Activated CD8-positive, alpha-beta memory T cell treated with anti-CD3 and anti-CD28 coated beads for 36 hours (primary cell): ENCODE results near the gene C11orf98. TPM values are rescaled to one million over a fixed set of nuclear protein-coding genes. Genes with fewer than 3 reads are reported as not detected.
"Not testable (repeated sequence)": the region's sequence is repeated elsewhere in the genome, so short reads cannot be mapped to it uniquely, and the experiment has no call there.

Source experiments
- CTCF ChIA-PET: fragments of 350-600 bp; sonication (Branson Sonifier 250); formaldehyde crosslinking; loops from one replicate; lab custom pipeline; 2021; ENCODE audit warnings: antibody characterized with exemption; lab: Charles Lee
- POLR2A ChIA-PET: fragments of 350-600 bp; sonication (Branson Sonifier 250); formaldehyde crosslinking; loops from one replicate; lab custom pipeline; 2021; ENCODE audit warnings: antibody characterized with exemption; lab: Charles Lee
- total RNA-seq, 2 experiments: library from RNA; stranded (reverse); gene quantifications; one replicate each; pipeline ENCODE4 v1.2.3, GENCODE V29; 2021

C11orf98 gene
- total RNA-seq, 2 experiments from 2014 or later = 160 to 172 TPM

DNA sequence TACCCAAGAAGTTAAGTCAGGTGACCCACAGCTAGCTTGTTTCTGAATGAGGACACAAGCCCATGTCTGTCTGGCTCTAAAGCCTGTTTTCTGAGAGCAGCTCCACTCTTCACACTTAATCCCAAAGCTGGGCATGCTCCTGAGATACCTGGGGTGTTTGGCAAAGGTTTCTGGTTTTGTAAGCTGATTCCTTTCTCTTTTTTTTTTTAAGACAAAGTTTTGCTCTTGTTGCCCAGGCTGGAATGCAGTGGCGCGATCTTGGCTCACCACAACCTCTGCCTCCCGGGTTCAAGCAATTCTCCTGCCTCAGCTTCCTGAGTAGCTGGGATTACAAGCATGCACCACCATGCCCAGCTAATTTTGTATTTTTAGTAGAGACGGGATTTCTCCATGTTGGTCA, 28.6 kb upstream of the C11orf98 start:
- CTCF ChIA-PET = interaction anchor here (0.6 to 2.6 kb wide), 8 partner anchors 8 to 133 kb away, joined by 3 to 20 read pairs (median 4); partner anchors contain the start of genes B3GAT3, BSCL2, GNG3 and UQCC3
- POLR2A ChIA-PET = not testable (repeated sequence)

DNA sequence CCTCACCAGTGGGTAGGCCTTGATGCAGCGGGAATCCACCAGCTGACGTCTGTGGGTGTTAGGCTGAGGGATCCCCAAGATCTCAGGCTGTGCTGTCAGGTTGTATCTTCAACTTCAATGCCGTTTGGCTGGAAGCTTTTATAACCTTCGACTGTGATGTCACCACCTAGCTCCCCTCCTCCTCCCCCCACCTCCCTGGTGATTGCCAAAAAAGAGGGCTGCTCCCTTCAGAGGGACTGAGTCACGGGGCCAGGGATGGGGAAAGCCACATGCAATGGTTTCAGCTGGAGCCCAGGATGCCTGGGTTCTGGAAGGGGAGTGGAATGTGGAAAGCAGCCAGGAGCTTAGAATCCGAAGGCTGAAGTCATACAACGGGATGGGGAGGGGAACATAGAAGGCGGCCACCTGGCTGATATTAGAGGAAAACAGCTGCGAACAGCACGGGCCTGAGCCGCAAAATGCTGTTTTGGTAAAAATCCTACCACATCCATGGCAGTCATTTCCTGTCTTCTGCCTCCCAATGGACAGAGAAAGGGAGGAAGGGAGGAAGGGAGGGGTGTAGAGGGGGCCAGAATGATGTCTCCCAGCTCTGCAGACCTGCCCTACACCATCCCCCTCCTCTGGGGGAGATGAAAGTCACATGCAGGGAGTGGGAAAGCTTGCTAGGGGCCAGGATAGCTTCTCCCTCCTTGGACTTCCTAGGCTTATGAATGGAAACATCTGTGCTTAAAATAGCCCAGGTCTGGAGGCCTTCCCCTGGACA, 24.6 kb upstream of the C11orf98 start, which contains the start of gene LRRN4CL:
TSS of gene LRRN4CL (minus strand) at position 110 of the 763 bp plus-strand sequence. CDS start 1,022 bp downstream, outside the sequence.
- POLR2A ChIA-PET = interaction anchor here (1.2 kb wide), 1 partner anchor 25 kb away, joined by 4 read pairs; the partner anchor contains the start of genes C11orf98 and CSKMT
- CTCF ChIA-PET = interaction anchor here (1.5 kb wide), 1 partner anchor 265 kb away, joined by 4 read pairs; no protein-coding TSS in a partner anchor

DNA sequence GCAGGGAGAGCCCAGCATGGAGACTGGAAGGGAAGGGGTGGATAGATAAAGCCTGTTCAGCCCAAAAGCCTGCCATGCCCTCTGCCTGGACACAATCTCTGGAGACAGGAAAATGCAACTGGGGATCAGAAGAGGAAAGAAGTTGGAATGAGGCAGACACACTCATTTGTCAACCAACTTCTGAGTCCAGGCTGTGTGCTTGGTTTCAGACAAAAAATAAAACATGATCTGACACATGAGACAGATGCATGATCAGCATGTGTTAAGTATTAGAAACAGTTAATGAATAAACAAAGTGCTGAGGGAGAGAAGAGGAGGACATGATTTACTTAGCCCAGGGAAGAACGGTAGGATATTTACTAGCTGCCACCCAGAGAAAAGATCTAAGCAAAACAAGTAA, 23.5 kb upstream of the C11orf98 start:
- ChIA-PET CTCF (no interaction called here), POLR2A (no interaction called here)

- CTCF ChIA-PET = no interaction called here
- POLR2A ChIA-PET = interaction anchor here (0.6 kb wide), 2 partner anchors 81 to 96 kb away, joined by 3 read pairs; no protein-coding TSS in a partner anchor
Measured at GRCh38 chr11:62687508-62688396, 22.7 kb upstream of the C11orf98 start.

DNA sequence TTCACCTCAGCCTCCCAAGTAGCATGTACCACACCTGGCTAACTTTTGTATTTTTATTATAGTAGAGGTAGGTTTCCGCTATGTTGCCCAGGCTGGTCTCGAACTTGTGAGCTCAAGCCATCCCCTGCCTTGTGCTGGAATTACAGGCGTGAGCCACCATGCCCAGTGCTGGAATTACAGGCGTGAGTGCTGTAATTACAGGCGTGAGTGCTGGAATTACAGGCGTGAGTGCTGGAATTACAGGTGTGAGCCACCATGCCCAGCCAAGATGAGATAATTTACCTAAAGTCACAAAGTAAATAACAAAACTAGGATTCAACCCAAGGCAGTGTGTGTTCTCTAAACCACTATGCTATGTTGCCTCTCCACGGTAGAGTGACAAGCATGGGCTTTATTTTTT, 17.5 kb upstream of the C11orf98 start:
- POLR2A ChIA-PET = no interaction called here
- CTCF ChIA-PET = no interaction called here

DNA sequence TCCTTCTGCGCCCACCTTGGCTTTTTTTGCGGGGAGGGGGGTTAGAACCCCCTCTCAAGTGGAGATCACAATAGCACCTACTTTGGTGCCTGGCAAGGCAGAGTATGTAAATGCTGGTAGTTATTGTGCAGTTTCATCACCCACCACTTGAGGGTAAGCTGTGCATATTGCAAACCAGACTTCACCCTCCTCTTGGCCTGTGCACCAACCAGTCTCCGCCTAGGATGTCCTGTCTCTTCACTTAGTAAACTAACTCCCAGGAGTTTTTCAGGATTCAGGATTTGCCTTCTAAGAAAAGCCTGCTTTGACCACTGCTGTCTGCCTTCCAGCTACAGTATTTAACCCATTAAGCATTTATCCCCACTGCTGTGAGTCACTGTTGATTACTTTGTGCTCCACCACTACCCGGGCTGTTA, 15.8 kb upstream of the C11orf98 start:
- ChIA-PET CTCF (interaction anchor here (0.6 to 2.0 kb wide), 12 partner anchors 9 to 256 kb away, joined by 3 to 8 read pairs (median 5); partner anchors contain the start of gene LBHD1), POLR2A (interaction anchor here (0.5 to 3.0 kb wide), 5 partner anchors 9 to 114 kb away, joined by 3 to 15 read pairs (median 4); partner anchors contain the start of genes C11orf98, CSKMT, LBHD1 and UQCC3)

- ChIA-PET CTCF (interaction anchor here (0.6 to 1.2 kb wide), 4 partner anchors 13 to 121 kb away, joined by 4 to 6 read pairs (median 4); partner anchors contain the start of genes C11orf98 and CSKMT), POLR2A (interaction anchor here (1.1 to 3.0 kb wide), 3 partner anchors 8 to 57 kb away, joined by 5 to 15 read pairs (median 6); partner anchors contain the start of genes B3GAT3, C11orf98, CSKMT and LBHD1)
Measured at GRCh38 chr11:62678770-62679696, 14.0 kb upstream of the C11orf98 start, which contains the start of gene UBXN1. Gene UBXN1 (minus strand): TSS chr11:62679073. CDS start chr11:62678923, 150 bp downstream.

DNA sequence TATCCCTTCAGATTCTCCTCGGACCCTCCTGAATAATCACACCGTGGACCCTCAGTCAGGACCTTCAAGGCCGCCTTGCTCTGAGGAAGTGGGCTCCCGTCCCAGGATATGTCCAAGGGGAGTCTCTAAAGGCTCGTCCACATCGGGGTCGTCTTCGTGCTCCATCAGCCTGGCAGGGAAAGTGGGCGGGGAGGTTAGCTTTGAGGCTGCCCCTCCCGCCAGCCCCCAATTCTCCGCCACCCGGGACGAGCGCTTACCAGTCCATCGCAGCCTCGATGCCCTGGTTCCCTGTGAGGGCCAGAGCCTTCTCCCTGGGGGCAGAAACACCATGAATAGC, 13.4 kb upstream of the C11orf98 start:
- CTCF ChIA-PET = interaction anchor here (1.1 kb wide), 1 partner anchor 13 kb away, joined by 4 read pairs; the partner anchor contains the start of genes C11orf98 and CSKMT
- POLR2A ChIA-PET = interaction anchor here (1.8 kb wide), 1 partner anchor 14 kb away, joined by 5 read pairs; the partner anchor contains the start of genes C11orf98 and CSKMT

- CTCF ChIA-PET = interaction anchor here (1.7 kb wide), 1 partner anchor 16 kb away, joined by 5 read pairs; no protein-coding TSS in a partner anchor
- POLR2A ChIA-PET = no interaction called here
Measured at GRCh38 chr11:62677714-62678113, 12.7 kb upstream of the C11orf98 start.

GRCh38 chr11:62677156-62677555, 12.1 kb upstream of the C11orf98 start:
- CTCF ChIA-PET = interaction anchor here (0.9 to 1.7 kb wide), 3 partner anchors 17 to 111 kb away, joined by 3 to 5 read pairs (median 3); no protein-coding TSS in a partner anchor
- POLR2A ChIA-PET = interaction anchor here (0.7 to 2.2 kb wide), 2 partner anchors 12 to 77 kb away, joined by 3 to 8 read pairs; partner anchors contain the start of genes C11orf98, CSKMT and ZBTB3

- ChIA-PET CTCF (interaction anchor here (0.5 to 1.7 kb wide), 4 partner anchors 17 to 111 kb away, joined by 3 to 5 read pairs (median 3); no protein-coding TSS in a partner anchor), POLR2A (interaction anchor here (0.7 to 2.2 kb wide), 2 partner anchors 12 to 77 kb away, joined by 3 to 8 read pairs; partner anchors contain the start of genes C11orf98, CSKMT and ZBTB3)
Measured at GRCh38 chr11:62676698-62677097, 11.7 kb upstream of the C11orf98 start.

- CTCF ChIA-PET = interaction anchor here (1.3 kb wide), 1 partner anchor 19 kb away, joined by 3 read pairs; no protein-coding TSS in a partner anchor
- POLR2A ChIA-PET = interaction anchor here (0.6 to 2.2 kb wide), 2 partner anchors 10 to 30 kb away, joined by 3 to 8 read pairs; partner anchors contain the start of genes C11orf98 and CSKMT
Measured at GRCh38 chr11:62675415-62675814, 10.4 kb upstream of the C11orf98 start.

DNA sequence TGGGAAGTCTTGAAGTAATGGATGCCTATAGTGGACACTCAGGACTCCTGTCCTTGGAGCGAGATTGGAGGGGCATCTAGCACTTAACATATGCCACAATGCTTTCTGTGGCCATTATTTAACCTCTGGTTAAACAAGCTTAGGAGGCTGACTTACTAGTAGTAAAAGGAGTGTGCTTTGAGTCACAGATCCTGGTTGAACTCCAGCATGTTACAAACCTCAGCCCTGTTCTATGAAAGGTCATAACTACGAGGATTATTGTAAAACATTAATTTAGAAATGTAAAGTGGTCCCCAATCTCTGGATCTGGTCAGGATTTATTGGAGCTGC, 8.2 kb upstream of the C11orf98 start:
- CTCF ChIA-PET = interaction anchor here (0.7 to 1.6 kb wide), 8 partner anchors 8 to 271 kb away, joined by 3 to 4 read pairs (median 4); partner anchors contain the start of genes C11orf98 and CSKMT
- POLR2A ChIA-PET = interaction anchor here (0.6 to 2.1 kb wide), 4 partner anchors 8 to 167 kb away, joined by 3 to 7 read pairs (median 5); partner anchors contain the start of genes C11orf98, CSKMT and INTS5

DNA sequence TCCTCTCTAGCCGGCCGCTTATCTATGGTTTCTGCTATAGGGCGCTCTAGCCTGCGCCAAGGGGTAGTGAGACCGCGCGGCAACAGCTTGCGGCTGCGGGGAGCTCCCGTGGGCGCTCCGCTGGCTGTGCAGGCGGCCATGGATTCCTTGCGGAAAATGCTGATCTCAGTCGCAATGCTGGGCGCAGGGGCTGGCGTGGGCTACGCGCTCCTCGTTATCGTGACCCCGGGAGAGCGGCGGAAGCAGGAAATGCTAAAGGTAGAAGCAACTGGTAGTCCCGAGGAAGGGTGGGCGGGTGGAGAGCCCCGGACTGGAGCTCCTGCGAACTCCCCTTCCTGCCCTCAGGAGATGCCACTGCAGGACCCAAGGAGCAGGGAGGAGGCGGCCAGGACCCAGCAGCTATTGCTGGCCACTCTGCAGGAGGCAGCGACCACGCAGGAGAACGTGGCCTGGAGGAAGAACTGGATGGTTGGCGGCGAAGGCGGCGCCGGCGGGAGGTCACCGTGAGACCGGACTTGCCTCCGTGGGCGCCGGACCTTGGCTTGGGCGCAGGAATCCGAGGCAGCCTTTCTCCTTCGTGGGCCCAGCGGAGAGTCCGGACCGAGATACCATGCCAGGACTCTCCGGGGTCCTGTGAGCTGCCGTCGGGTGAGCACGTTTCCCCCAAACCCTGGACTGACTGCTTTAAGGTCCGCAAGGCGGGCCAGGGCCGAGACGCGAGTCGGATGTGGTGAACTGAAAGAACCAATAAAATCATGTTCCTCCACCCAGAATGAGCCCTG, 6.8 kb upstream of the C11orf98 start, which contains the start of the genes LBHD1 and UQCC3:
TSS of gene LBHD1 (minus strand) at position 660 of the 782 bp plus-strand sequence. CDS start 2,236 bp downstream, outside the sequence.
TSS of gene UQCC3 (plus strand) at position 66 of the 782 bp plus-strand sequence. CDS start at position 139, 73 bp downstream.
- POLR2A ChIA-PET = interaction anchor here (0.6 to 2.5 kb wide), 20 partner anchors 8 to 209 kb away, joined by 3 to 29 read pairs (median 6); partner anchors contain the start of genes GANAB, HNRNPUL2, INTS5 and MTA2
- CTCF ChIA-PET = interaction anchor here (0.6 to 1.7 kb wide), 11 partner anchors 8 to 231 kb away, joined by 3 to 8 read pairs (median 3); partner anchors contain the start of genes B3GAT3 and TMEM179B

DNA sequence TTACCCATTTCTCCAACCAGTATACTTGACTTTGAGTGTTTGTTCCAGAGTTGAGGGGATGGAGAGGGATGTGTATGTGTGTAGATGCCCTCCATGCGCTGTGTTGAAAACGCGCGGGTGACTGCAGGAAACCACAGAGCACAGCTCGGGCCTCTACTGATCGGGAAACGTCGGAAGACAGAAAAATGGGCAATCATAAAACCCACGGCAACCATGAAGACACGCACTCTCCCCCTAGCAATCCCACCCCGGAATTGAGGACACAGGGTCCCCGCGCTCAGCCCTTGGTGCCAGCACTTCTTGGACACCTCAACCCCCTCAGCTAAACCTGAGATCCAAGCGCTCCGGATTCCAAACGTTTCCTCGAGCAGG, 6.2 kb upstream of the C11orf98 start:
- ChIA-PET CTCF (interaction anchor here (0.6 to 1.7 kb wide), 6 partner anchors 21 to 232 kb away, joined by 3 to 4 read pairs (median 3); partner anchors contain the start of gene TMEM179B), POLR2A (interaction anchor here (0.7 to 2.5 kb wide), 16 partner anchors 8 to 184 kb away, joined by 3 to 29 read pairs (median 6); partner anchors contain the start of genes GANAB, HNRNPUL2, INTS5 and MTA2)
